IPS-18a (cell line): ENCODE results near the gene ABCB10.

ENCODE experiments used
- H3K27ac ChIP-seq: one replicate; pipeline ENCODE4 v1.5.1; 2013; ENCODE audit warnings: low read length
- H3K27me3 ChIP-seq: one replicate; pipeline ENCODE4 v1.6.1; 2013; ENCODE audit warnings: mild to moderate bottlenecking, low read length; ENCODE audit not compliant: control insufficient read depth, insufficient read depth
- H3K36me3 ChIP-seq: one replicate; pipeline ENCODE4 v1.6.1; 2013; ENCODE audit warnings: low read depth, low read length; ENCODE audit not compliant: control insufficient read depth
- H3K4me1 ChIP-seq: one replicate; pipeline ENCODE4 v1.6.1; 2013; ENCODE audit warnings: low read depth, low read length; ENCODE audit not compliant: control insufficient read depth
- H3K4me3 ChIP-seq: one replicate; pipeline ENCODE4 v1.5.1; 2013; ENCODE audit warnings: low read length
- H3K9ac ChIP-seq: one replicate; pipeline ENCODE4 v1.6.1; 2013; ENCODE audit warnings: mild to moderate bottlenecking, low read length, moderate library complexity
- H3K9me3 ChIP-seq: one replicate; pipeline ENCODE4 v1.6.1; 2013; ENCODE audit warnings: low read depth, low read length; ENCODE audit not compliant: control insufficient read depth

ABCB10 gene

GRCh38 chr1:229552732-229553131 lies 5.8 kb downstream of the ABCB10 start:
- H3K4me3 ChIP-seq = no peak overlapping the region
- no peaks in the 10 kb centered on the region for H3K36me3 ChIP-seq
- H3K9ac ChIP-seq = no peak overlapping the region
- peaks cover 10% of the 10 kb centered on the region for H3K27me3 ChIP-seq
- no peaks in the 10 kb centered on the region for H3K4me1 ChIP-seq
- no peak overlapping the region for H3K27ac ChIP-seq
- H3K9me3 ChIP-seq = no peaks in the 10 kb centered on the region

GRCh38 chr1:229550812-229551567 lies 7.5 kb downstream of the ABCB10 start:
- Histone ChIP-seq H3K27me3 (no peaks in the 10 kb centered on the region), H3K4me3 (no peak overlapping the region), H3K4me1 (no peaks in the 10 kb centered on the region), H3K9me3 (no peaks in the 10 kb centered on the region), H3K9ac (no peak overlapping the region), H3K27ac (no peak overlapping the region), H3K36me3 (no peaks in the 10 kb centered on the region)

- no peaks in the 10 kb centered on the region for H3K9me3 ChIP-seq
- no peak overlapping the region for H3K27ac ChIP-seq
- no peaks in the 10 kb centered on the region for H3K27me3 ChIP-seq
- no peak overlapping the region for H3K9ac ChIP-seq
- no peaks in the 10 kb centered on the region for H3K4me1 ChIP-seq
- H3K36me3 ChIP-seq = no peaks in the 10 kb centered on the region
- H3K4me3 ChIP-seq = no peak overlapping the region
Measured at GRCh38 chr1:229547542-229547941, 11.0 kb downstream of the ABCB10 start.

DNA sequence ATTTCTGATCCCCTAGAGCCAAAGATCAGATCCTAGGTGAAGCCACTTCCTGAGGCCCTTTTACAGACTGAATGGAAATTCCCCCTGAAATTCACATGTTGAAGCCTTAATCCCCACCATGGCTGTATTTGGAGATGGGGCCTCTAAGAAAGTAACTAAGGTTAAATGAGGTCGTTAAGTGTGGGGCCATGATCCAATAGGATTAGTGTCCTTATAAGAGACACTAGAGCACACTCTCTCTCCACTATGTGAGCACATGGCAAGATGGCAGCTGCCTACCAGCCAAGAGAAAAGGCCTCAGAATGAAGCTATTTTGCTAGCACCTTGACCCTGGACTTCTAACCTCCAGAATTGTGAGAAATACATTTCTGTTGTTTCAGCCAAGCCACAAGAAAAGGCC lies 13.9 kb downstream of the ABCB10 start:
- Histone ChIP-seq H3K9me3 (no peaks in the 10 kb centered on the region), H3K9ac (no peak overlapping the region), H3K4me3 (no peak overlapping the region), H3K27ac (no peak overlapping the region), H3K4me1 (no peaks in the 10 kb centered on the region), H3K27me3 (no peaks in the 10 kb centered on the region), H3K36me3 (peaks cover 4% of the 10 kb centered on the region)

- no peaks in the 10 kb centered on the region for H3K9me3 ChIP-seq
- H3K27ac ChIP-seq = no peak overlapping the region
- no peaks in the 10 kb centered on the region for H3K27me3 ChIP-seq
- peaks cover 17% of the 10 kb centered on the region for H3K36me3 ChIP-seq
- H3K9ac ChIP-seq = no peak overlapping the region
- H3K4me3 ChIP-seq = no peak overlapping the region
- no peaks in the 10 kb centered on the region for H3K4me1 ChIP-seq
Measured at GRCh38 chr1:229539863-229540506, 18.5 kb downstream of the ABCB10 start.

GRCh38 chr1:229538945-229539344 lies 19.6 kb downstream of the ABCB10 start:
- peaks cover 17% of the 10 kb centered on the region for H3K36me3 ChIP-seq
- H3K9me3 ChIP-seq = no peaks in the 10 kb centered on the region
- no peaks in the 10 kb centered on the region for H3K27me3 ChIP-seq
- no peak overlapping the region for H3K4me3 ChIP-seq
- no peaks in the 10 kb centered on the region for H3K4me1 ChIP-seq
- H3K9ac ChIP-seq = no peak overlapping the region
- H3K27ac ChIP-seq = no peak overlapping the region

DNA sequence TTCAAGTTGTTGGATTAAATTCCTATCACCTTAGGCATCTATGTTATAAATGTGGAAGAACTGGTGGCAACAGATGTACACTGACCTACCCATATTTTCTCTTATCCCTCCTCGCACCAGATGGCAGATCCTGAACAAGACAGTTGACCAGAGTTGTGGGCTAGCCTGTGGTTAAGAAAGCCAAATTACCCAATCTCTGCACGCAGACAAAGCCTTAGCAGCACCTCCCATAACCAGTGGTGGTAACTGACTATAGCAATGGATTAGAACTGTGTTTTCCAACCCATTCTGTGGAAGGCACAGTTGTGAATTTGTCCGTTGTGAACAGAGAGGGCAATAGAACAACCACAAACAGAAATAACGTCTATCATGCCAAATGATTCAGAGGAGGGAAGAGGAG lies 20.6 kb downstream of the ABCB10 start:
- Histone ChIP-seq H3K9me3 (no peaks in the 10 kb centered on the region), H3K9ac (no peak overlapping the region), H3K4me1 (no peaks in the 10 kb centered on the region), H3K4me3 (no peak overlapping the region), H3K27ac (no peak overlapping the region), H3K36me3 (peaks cover 17% of the 10 kb centered on the region), H3K27me3 (no peaks in the 10 kb centered on the region)

DNA sequence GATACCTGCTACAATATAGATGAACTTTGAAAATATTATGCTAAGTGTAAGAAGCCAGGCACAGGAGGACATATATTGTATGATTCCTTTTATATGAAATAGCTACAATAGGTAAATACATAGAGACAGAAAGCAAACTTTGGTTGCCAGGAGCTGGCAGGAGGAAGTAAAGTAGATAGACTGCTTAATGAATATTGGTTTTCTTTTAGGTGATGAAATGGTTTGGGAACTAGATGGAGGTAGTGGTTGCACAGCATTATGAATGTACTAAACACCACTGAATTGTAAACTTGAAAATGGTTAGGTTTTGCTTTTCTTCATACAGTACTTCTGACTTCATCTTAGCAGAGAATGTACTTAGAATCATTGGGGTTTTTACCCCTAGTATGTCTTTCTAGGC lies 21.5 kb downstream of the ABCB10 start:
- Histone ChIP-seq H3K4me3 (no peak overlapping the region), H3K4me1 (no peaks in the 10 kb centered on the region), H3K9ac (no peak overlapping the region), H3K9me3 (no peaks in the 10 kb centered on the region), H3K27ac (no peak overlapping the region), H3K36me3 (peaks cover 17% of the 10 kb centered on the region), H3K27me3 (no peaks in the 10 kb centered on the region)

- H3K27me3 ChIP-seq = no peaks in the 10 kb centered on the region
- H3K9me3 ChIP-seq = no peaks in the 10 kb centered on the region
- no peak overlapping the region for H3K27ac ChIP-seq
- H3K9ac ChIP-seq = no peak overlapping the region
- H3K4me1 ChIP-seq = no peaks in the 10 kb centered on the region
- no peak overlapping the region for H3K4me3 ChIP-seq
- peaks cover 17% of the 10 kb centered on the region for H3K36me3 ChIP-seq
Measured at GRCh38 chr1:229535230-229535629, 23.3 kb downstream of the ABCB10 start.

DNA sequence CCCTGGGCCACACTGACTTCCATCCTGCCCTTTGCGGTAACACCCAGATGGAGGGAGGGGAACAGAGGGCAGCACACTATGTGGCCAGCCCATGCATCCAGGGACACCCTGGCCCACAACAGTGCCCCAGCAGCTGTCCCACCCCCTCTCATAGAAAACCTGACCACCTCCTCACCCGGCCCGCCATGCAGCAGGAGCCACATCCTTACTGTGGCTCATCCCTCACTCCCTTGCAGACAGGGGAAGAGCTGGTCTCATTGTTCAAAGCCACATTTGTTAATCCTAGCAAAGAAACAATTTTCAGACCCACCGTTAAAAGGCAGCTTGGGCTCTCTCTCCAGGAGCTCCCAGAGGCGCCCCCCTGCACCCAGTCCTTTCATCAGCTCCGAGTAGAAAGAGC lies 27.2 kb downstream of the ABCB10 start:
- Histone ChIP-seq H3K36me3 (peaks cover 8% of the 10 kb centered on the region), H3K27ac (no peak overlapping the region), H3K9ac (no peak overlapping the region), H3K4me1 (no peaks in the 10 kb centered on the region), H3K4me3 (no peak overlapping the region), H3K27me3 (no peaks in the 10 kb centered on the region), H3K9me3 (no peaks in the 10 kb centered on the region)

DNA sequence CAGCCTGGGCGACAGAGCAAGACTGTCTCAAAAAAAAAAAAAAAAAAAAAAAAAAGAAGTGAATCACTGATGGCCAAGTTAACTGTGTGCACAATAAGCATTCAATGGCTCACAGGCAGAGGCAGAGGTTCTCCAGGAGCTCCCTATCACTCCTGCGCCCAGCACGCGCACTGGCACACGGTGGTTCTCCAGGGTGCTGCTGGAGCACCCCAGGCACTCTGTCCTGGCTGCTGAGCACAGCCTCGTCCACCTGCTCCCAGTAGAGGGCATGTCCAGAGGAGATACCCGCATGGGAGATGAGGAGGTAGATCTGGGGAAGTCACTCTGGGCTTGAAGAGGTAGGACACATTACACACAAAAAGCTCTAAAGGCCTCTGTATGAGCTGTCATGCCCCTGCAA lies 28.9 kb downstream of the ABCB10 start:
- Histone ChIP-seq H3K4me1 (no peaks in the 10 kb centered on the region), H3K4me3 (no peak overlapping the region), H3K9ac (no peak overlapping the region), H3K27me3 (no peaks in the 10 kb centered on the region), H3K27ac (no peak overlapping the region), H3K36me3 (peaks cover 12% of the 10 kb centered on the region), H3K9me3 (no peaks in the 10 kb centered on the region)

GRCh38 chr1:229526695-229527094 lies 31.8 kb downstream of the ABCB10 start:
- no peak overlapping the region for H3K4me3 ChIP-seq
- no peaks in the 10 kb centered on the region for H3K27me3 ChIP-seq
- no peak overlapping the region for H3K27ac ChIP-seq
- H3K4me1 ChIP-seq = no peaks in the 10 kb centered on the region
- H3K36me3 ChIP-seq = peaks cover 12% of the 10 kb centered on the region
- H3K9me3 ChIP-seq = no peaks in the 10 kb centered on the region
- no peak overlapping the region for H3K9ac ChIP-seq
